Trophoblast cell (in vitro differentiated cells and primary cell): ENCODE results near the gene CD160. TPM values are rescaled to one million over a fixed set of nuclear protein-coding genes. Genes with fewer than 3 reads are reported as not detected.
"Not testable (repeated sequence)": the region's sequence is repeated elsewhere in the genome, so short reads cannot be mapped to it uniquely, and the experiment has no call there.

Source experiments
- DNase-seq, 2 donors: peaks; one replicate each; pipeline ENCODE4 v3.0.0-alpha.2; 2016
- H2AFZ ChIP-seq: 2 replicates; pipeline ENCODE4 v1.6.1; 2013; ENCODE audit warnings: low read length, moderate library complexity, mild to moderate bottlenecking; ENCODE audit not compliant: insufficient read depth, poor library complexity
- H2AK5ac ChIP-seq: 2 replicates; pipeline ENCODE4 v1.6.1; 2013; ENCODE audit warnings: mild to moderate bottlenecking, low read length
- H2BK120ac ChIP-seq: 2 replicates; pipeline ENCODE4 v1.6.1; 2013; ENCODE audit warnings: low read length, mild to moderate bottlenecking, moderate library complexity; ENCODE audit not compliant: insufficient read depth, poor library complexity
- H2BK12ac ChIP-seq: 2 replicates; pipeline ENCODE4 v1.6.1; 2013; ENCODE audit warnings: mild to moderate bottlenecking, low read length, moderate library complexity
- H2BK5ac ChIP-seq: 2 replicates; pipeline ENCODE4 v1.6.1; 2013; ENCODE audit warnings: low read length, low read depth, moderate library complexity, mild to moderate bottlenecking; ENCODE audit not compliant: poor library complexity
- H3K14ac ChIP-seq: 2 replicates; pipeline ENCODE4 v1.6.1; 2013; ENCODE audit warnings: mild to moderate bottlenecking, low read length
- H3K18ac ChIP-seq: 2 replicates; pipeline ENCODE4 v1.6.1; 2013; ENCODE audit warnings: mild to moderate bottlenecking, low read length
- H3K23ac ChIP-seq: 2 replicates; pipeline ENCODE4 v1.6.1; 2013; ENCODE audit warnings: low read length
- H3K27ac ChIP-seq: 2 replicates; pipeline ENCODE4 v1.5.1; 2013; ENCODE audit warnings: low read depth, mild to moderate bottlenecking, inconsistent platforms, low read length, moderate library complexity
- H3K27me3 ChIP-seq: 2 replicates; pipeline ENCODE4 v1.6.1; 2013; ENCODE audit warnings: inconsistent platforms, mild to moderate bottlenecking, low read length, moderate library complexity; ENCODE audit not compliant: insufficient read depth
- H3K36me3 ChIP-seq, 2 experiments: 1 replicate in 1 of 2; 2 replicates in 1 of 2; pipeline ENCODE4 v1.6.1; 2013; ENCODE audit warnings: low read length in 2 of 2, mild to moderate bottlenecking in 2 of 2, moderate library complexity in 1 of 2; ENCODE audit not compliant: insufficient read depth in 2 of 2, control insufficient read depth in 1 of 2
- H3K4ac ChIP-seq: 2 replicates; pipeline ENCODE4 v1.6.1; 2013; ENCODE audit warnings: low read depth, mild to moderate bottlenecking, low read length, moderate library complexity
- H3K4me1 ChIP-seq, 2 experiments: 1 replicate in 1 of 2; 2 replicates in 1 of 2; pipeline ENCODE4 v1.6.1; 2013; ENCODE audit warnings: low read length in 2 of 2, mild to moderate bottlenecking in 2 of 2, moderate library complexity in 1 of 2; ENCODE audit not compliant: insufficient read depth in 2 of 2, control insufficient read depth in 1 of 2
- H3K4me2 ChIP-seq: 2 replicates; pipeline ENCODE4 v1.6.1; 2013; ENCODE audit warnings: inconsistent platforms, mild to moderate bottlenecking, low read length, moderate library complexity
- H3K4me3 ChIP-seq: 2 replicates; pipeline ENCODE4 v1.5.1; 2013; ENCODE audit warnings: mild to moderate bottlenecking, low read depth, low read length, inconsistent platforms
- H3K79me1 ChIP-seq: one replicate; pipeline ENCODE4 v1.6.1; 2013; ENCODE audit warnings: low read length
- H3K79me2 ChIP-seq: 2 replicates; pipeline ENCODE4 v1.6.1; 2013; ENCODE audit warnings: low read length, mild to moderate bottlenecking; ENCODE audit not compliant: control insufficient read depth, insufficient read depth, poor library complexity
- H3K9ac ChIP-seq: 2 replicates; pipeline ENCODE4 v1.6.1; 2013; ENCODE audit warnings: mild to moderate bottlenecking, low read length
- H3K9me3 ChIP-seq: 2 replicates; pipeline ENCODE4 v1.6.1; 2013; ENCODE audit warnings: low read depth, mild to moderate bottlenecking, control low read depth, inconsistent platforms, low read length; ENCODE audit not compliant: insufficient read depth
- H4K12ac ChIP-seq: 2 replicates; pipeline ENCODE4 v1.6.1; 2013; ENCODE audit warnings: low read depth, mild to moderate bottlenecking, low read length, moderate library complexity
- H4K8ac ChIP-seq: 2 replicates; pipeline ENCODE4 v1.6.1; 2013; ENCODE audit warnings: low read depth, mild to moderate bottlenecking, low read length, moderate library complexity
- H4K91ac ChIP-seq: one replicate; pipeline ENCODE4 v1.6.1; 2013; ENCODE audit warnings: low read depth, mild to moderate bottlenecking, low read length, moderate library complexity
- WGBS: extraction: QIAGEN DNeasy Blood & Tissue Kit; methylation state at CpG from one replicate; pipeline ENCODE4 v1.1.7; 2013; ENCODE audit warnings: missing lambda C conversion rate; ENCODE audit not compliant: insufficient read length, insufficient coverage; ENCODE audit errors: extremely low coverage; 5-methylcytosine and 5-hydroxymethylcytosine counted together
- polyA plus RNA-seq: library from polyadenylated mRNA; stranded (reverse); fragments of 200-250 nt; gene quantifications from 2 replicates; pipeline ENCODE4 v1.2.3, GENCODE V29; 2013

The CD160 gene, protein sequence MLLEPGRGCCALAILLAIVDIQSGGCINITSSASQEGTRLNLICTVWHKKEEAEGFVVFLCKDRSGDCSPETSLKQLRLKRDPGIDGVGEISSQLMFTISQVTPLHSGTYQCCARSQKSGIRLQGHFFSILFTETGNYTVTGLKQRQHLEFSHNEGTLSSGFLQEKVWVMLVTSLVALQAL
- 0.28 and 0.30 TPM in 2 replicates for polyA plus RNA-seq

DNA sequence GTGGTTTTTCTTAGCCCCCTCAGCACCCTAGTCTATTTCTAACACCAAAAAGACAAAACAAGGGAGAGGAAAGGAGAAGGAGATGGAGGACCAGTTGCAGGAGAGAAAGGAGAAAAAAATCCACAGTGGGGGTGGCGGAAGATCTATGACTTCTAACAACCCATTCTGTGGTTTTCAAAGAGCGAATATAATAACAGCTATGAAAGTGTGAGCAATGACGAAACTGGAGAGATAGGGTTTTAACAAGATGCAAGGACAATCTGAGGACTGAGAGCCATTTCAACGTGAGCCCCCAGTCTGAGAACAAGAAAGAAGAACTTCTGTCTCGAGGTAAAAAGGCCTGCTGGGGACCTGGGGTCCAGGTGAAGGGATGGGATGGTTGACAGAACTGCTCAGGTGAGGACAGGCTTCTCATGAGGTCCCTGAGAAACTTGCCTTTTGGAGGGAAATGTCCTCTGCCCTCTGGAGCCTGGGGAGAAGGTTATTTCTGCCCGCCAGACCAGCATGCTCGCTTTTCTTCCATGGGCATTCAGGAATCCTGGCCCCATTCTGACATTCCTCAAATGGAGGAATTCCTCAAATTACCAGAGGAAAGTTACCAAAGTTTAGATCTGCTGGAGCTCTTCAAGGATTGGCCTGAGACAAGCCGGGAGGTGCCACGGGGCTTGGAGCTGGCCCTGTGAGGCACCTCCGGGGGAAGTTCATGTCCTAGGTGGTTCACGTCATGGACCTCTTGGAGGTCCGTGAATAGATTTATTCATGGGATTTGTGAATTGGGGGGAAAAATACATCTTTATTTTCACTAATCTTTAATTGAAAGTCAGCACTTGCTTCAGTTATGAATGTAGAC, at the start of gene CD160:
Gene CD160 (plus strand): TSS at position 270 of the 850 bp plus-strand sequence. CDS start 8,829 bp downstream, outside the sequence.
- Histone ChIP-seq H3K23ac (no peak within 1 kb of the TSS), H3K4ac (peak within 1 kb of the TSS; percentile 48)

DNA sequence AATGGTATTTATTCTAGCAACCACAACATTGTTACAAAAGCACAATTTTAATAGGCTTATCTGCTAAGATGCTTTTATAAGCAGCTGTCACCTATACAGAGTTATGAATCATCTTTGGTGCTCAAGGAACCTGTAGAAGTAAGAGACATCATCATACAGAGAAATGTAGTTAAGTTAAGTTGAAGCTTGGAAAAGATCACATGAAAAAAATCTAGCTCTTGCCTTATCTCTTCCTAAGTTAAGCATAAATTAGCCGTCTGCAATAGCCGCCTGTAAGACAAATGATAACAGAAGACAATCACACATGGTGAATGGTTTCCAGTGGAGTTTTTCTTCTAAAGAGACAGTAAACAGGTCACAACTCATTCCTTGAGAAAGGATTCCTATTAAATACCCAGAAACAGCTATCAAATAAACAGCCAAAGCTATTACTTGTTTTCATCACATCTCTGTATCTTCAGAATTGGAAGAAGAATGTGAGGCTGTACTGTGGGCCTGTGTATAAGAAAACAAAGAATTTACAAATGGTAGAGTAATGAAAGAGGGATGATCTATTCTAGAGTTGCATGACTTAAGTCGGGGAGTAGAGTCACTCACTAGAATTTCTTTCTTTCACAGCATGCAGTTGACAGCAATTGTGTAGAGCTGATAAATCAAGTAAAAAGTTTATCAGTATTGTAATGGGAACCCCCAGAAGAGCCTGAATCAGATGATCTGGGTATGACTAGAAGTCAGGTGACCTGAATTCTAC, 48.1 kb upstream of the CD160 start:
- WGBS: no CpG with 5 or more reads among the region's 3 CpGs
- H2BK5ac ChIP-seq, H3K4ac ChIP-seq, H3K4me2 ChIP-seq, H3K79me1 ChIP-seq, H4K91ac ChIP-seq, H3K27ac ChIP-seq, H3K36me3 ChIP-seq, H3K27me3 ChIP-seq, DNase-seq, H4K12ac ChIP-seq, H3K4me3 ChIP-seq, H4K8ac ChIP-seq, H3K23ac ChIP-seq, H3K79me2 ChIP-seq, H2AFZ ChIP-seq, H2BK120ac ChIP-seq, H3K18ac ChIP-seq, H2BK12ac ChIP-seq, H3K4me1 ChIP-seq, H3K9ac ChIP-seq, H3K9me3 ChIP-seq, H2AK5ac ChIP-seq, H3K14ac ChIP-seq: not testable (repeated sequence)

More for the DNA sequence above, at the start of gene CD160:
- no CpG with 5 or more reads among the region's 12 CpGs for WGBS
- Histone ChIP-seq H3K27ac (peak within 1 kb of the TSS; percentile 6), H2BK12ac (peak within 1 kb of the TSS; percentile 97), H3K79me2 (peaks cover 6% of the 10 kb centered on the region), H3K9me3 (no peaks in the 10 kb centered on the region), H2AK5ac (peak within 1 kb of the TSS; percentile 99), H2BK120ac (peak within 1 kb of the TSS; percentile 99), H2BK5ac (peak within 1 kb of the TSS; percentile 98), H3K4me1 (peaks cover 21 to 35% of the 10 kb centered on the region in 2 experiments), H4K91ac (peak within 1 kb of the TSS; percentile 99), H4K12ac (no peak within 1 kb of the TSS), H3K4me2 (no peak within 1 kb of the TSS), H3K18ac (peak within 1 kb of the TSS; percentile 81), H3K14ac (peak within 1 kb of the TSS; percentile 86), H3K27me3 (no peaks in the 10 kb centered on the region), H3K79me1 (peaks cover 36% of the 10 kb centered on the region), H3K9ac (no peak within 1 kb of the TSS), H2AFZ (peak within 1 kb of the TSS; percentile 46), H4K8ac (peak within 1 kb of the TSS; percentile 63), H3K4me3 (no peak within 1 kb of the TSS), H3K36me3 (no peaks in the 10 kb centered on the region)
- DNase-seq: peak in 1 of 2 donors; percentile 58

DNA sequence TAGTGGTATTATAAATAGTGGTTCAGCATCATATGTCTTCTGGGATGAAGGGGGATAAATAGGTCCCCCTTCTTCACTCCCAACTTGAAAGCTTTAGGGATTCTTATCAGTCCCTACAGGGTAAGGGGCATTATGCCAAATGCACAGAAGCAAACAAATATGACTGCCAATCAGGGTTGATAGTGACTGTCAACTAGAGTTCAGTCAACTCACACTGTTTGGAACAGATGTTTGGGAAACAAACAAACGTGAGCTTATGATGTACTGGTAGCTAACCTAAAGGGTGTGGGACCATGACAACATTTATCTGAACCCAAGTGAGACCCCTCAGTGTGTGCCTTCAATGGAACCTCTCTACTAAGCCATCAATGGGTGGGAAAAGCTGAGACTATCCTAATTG, 46.1 kb upstream of the CD160 start:
- H4K91ac ChIP-seq: not testable (repeated sequence)

DNA sequence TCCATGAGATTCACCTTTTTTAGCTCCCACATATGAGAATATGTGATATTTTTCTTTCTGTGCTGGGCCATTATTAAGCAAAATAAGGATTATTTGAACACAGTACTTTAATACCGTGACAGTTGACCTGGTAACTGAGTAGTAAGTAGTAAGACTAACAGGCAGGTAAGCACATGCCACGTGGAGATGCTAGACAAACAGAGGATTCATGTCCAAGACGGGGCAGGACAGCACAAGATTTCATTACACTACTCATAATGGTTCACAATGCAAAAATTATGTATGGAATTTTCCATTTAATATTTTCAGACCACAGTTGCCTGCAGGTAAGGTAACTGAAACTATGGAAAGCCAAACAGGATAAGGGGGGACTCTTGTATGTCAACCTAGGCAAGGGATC, 34.4 kb upstream of the CD160 start:
- not testable (repeated sequence) for H3K4ac ChIP-seq, H3K23ac ChIP-seq, H4K91ac ChIP-seq, H3K79me1 ChIP-seq, H3K9me3 ChIP-seq, H2AFZ ChIP-seq, H3K4me2 ChIP-seq, H3K4me1 ChIP-seq, H3K36me3 ChIP-seq, H3K4me3 ChIP-seq, H2BK120ac ChIP-seq, H2AK5ac ChIP-seq, H2BK5ac ChIP-seq, H3K27ac ChIP-seq, H3K9ac ChIP-seq, H2BK12ac ChIP-seq, DNase-seq, H4K12ac ChIP-seq, H3K14ac ChIP-seq, H3K79me2 ChIP-seq, H4K8ac ChIP-seq, H3K27me3 ChIP-seq, H3K18ac ChIP-seq
- WGBS: no CpG with 5 or more reads among the region's 3 CpGs

More for the DNA sequence above, 46.1 kb upstream of the CD160 start:
- H4K12ac ChIP-seq, H2BK5ac ChIP-seq, H4K8ac ChIP-seq, H3K18ac ChIP-seq, H3K4me2 ChIP-seq, H3K27me3 ChIP-seq, H2BK120ac ChIP-seq, H3K14ac ChIP-seq, H3K4me3 ChIP-seq, H2AFZ ChIP-seq, H3K23ac ChIP-seq, H3K4me1 ChIP-seq, H2BK12ac ChIP-seq, H3K9me3 ChIP-seq, H3K9ac ChIP-seq, H3K27ac ChIP-seq, H3K79me1 ChIP-seq, H3K4ac ChIP-seq, H2AK5ac ChIP-seq, H3K36me3 ChIP-seq, H3K79me2 ChIP-seq, DNase-seq: not testable (repeated sequence)
- WGBS: no CpG with 5 or more reads among the region's 1 CpG
